Keratinocyte (primary cell): ENCODE data around the gene RBM18. TPM values are rescaled to one million over a fixed set of nuclear protein-coding genes. Genes with fewer than 3 reads are reported as not detected.

ENCODE experiments used
- DNase-seq: peaks from one replicate; pipeline ENCODE4 v3.0.0-alpha.2; 2011; ENCODE audit warnings: low read depth, missing footprints, low spot score
- FAIRE-seq: peaks from 2 replicates; lab custom pipeline; 2011; peaks lifted over from hg19 to GRCh38; lab: Jason Lieb, UNC
- H2AFZ ChIP-seq: 2 replicates; pipeline ENCODE4 v1.6.0; 2012; ENCODE audit warnings: low read length, control low read depth, inconsistent platforms; ENCODE audit not compliant: control insufficient read depth
- H3K27ac ChIP-seq: 2 replicates; pipeline ENCODE4 v1.5.1; 2011; ENCODE audit warnings: low read length; ENCODE audit not compliant: control insufficient read depth, insufficient read depth
- H3K27me3 ChIP-seq: 3 replicates; pipeline ENCODE4 v1.6.0; 2011; ENCODE audit warnings: low read length; ENCODE audit not compliant: control insufficient read depth, insufficient read depth; ENCODE audit errors: extremely low read depth
- H3K36me3 ChIP-seq, 2 experiments: 2 replicates in 1 of 2; 3 replicates in 1 of 2; pipeline ENCODE4 v1.5.1; 2011; ENCODE audit warnings: low read length in 2 of 2, mild to moderate bottlenecking in 1 of 2; ENCODE audit not compliant: control insufficient read depth in 2 of 2, insufficient read depth in 2 of 2; ENCODE audit errors: extremely low read depth in 1 of 2
- H3K4me1 ChIP-seq: 3 replicates; pipeline ENCODE4 v1.5.1; 2011; ENCODE audit warnings: low read length; ENCODE audit not compliant: control insufficient read depth, insufficient read depth; ENCODE audit errors: extremely low read depth
- H3K4me2 ChIP-seq: 3 replicates; pipeline ENCODE4 v1.6.0; 2011; ENCODE audit warnings: low read depth, low read length; ENCODE audit not compliant: control insufficient read depth, insufficient read depth; ENCODE audit errors: extremely low read depth
- H3K4me3 ChIP-seq, 3 experiments: fragments of 200-600 bp in 1 of 3; sonication (generic) in 1 of 3; 2 replicates in 2 of 3; 3 replicates in 1 of 3; pipeline ENCODE4 v1.5.1; 2011 to 2016; ENCODE audit warnings: low read length in 3 of 3, mild to moderate bottlenecking in 3 of 3, control low read depth in 2 of 3, inconsistent platforms in 1 of 3, low read depth in 1 of 3, mixed read lengths in 1 of 3, mixed run types in 1 of 3, moderate library complexity in 1 of 3; ENCODE audit not compliant: control insufficient read depth in 2 of 3, insufficient read depth in 2 of 3; ENCODE audit errors: extremely low read depth in 1 of 3
- H3K79me2 ChIP-seq: 2 replicates; pipeline ENCODE4 v1.6.0; 2012; ENCODE audit warnings: low read length; ENCODE audit not compliant: control insufficient read depth, insufficient read depth
- H3K9ac ChIP-seq: 3 replicates; pipeline ENCODE4 v1.6.0; 2011; ENCODE audit warnings: low read length; ENCODE audit not compliant: control insufficient read depth, insufficient read depth; ENCODE audit errors: extremely low read depth
- H3K9me1 ChIP-seq: 3 replicates; pipeline ENCODE4 v1.6.0; 2011; ENCODE audit warnings: low read length; ENCODE audit not compliant: control insufficient read depth, insufficient read depth; ENCODE audit errors: extremely low read depth
- H3K9me3 ChIP-seq: 2 replicates; pipeline ENCODE4 v1.5.1; 2012; ENCODE audit warnings: low read depth, low read length; ENCODE audit not compliant: control insufficient read depth
- H4K20me1 ChIP-seq: 3 replicates; pipeline ENCODE4 v1.6.0; 2011; ENCODE audit warnings: low read length; ENCODE audit not compliant: control insufficient read depth, insufficient read depth; ENCODE audit errors: extremely low read depth
- EZH2 ChIP-seq: IDR thresholded peaks from one replicate; pipeline ENCODE4 v1.6.1; 2012; ENCODE audit warnings: inconsistent platforms, mild to moderate bottlenecking, low read length, moderate library complexity
- dilution Hi-C: fragments of 300-500 bp; cut with MboI; formaldehyde crosslinking; loops from one replicate; pipeline ENCODE4 v1.7.0; 2020; ENCODE audit warnings: low sequenced_read_pairs; ENCODE audit not compliant: extremely low pct_ligation_motif_present
- polyA plus RNA-seq, 5 experiments: library from polyadenylated mRNA; depleted of rRNA in 3 of 5; stranded (reverse) in 3 of 5; stranded (forward) in 1 of 5; unstranded in 1 of 5; fragments of >200 nt; gene quantifications; 1 replicate in 1 of 5; 2 replicates in 3 of 5; 3 replicates in 1 of 5; pipeline versions ENCODE4 v1.2.1 to v1.2.3, GENCODE V29; 2011 to 2012; ENCODE audit warnings: missing spikeins in 2 of 5, low read depth in 1 of 5, low replicate concordance in 1 of 5
- TF ChIP-seq, protein P1 (sequence below), 3 experiments: IDR thresholded peaks in 1 of 3; conservative IDR thresholded peaks in 1 of 3; optimal IDR thresholded peaks in 1 of 3; 2 replicates in 2 of 3; 3 replicates in 1 of 3; pipeline versions ENCODE3 to v1.5.1; 2011; ENCODE audit warnings: low read length in 3 of 3, mild to moderate bottlenecking in 3 of 3, moderate library complexity in 2 of 3, control low read depth in 1 of 3, inconsistent platforms in 1 of 3; ENCODE audit not compliant: insufficient read depth in 2 of 3; ENCODE audit errors: extremely low read depth in 1 of 3

The RBM18 gene
- polyA plus RNA-seq, 1 donor (not counting 4 experiments of a cell fraction or from before 2014, with no cell fraction given) = 43.4 TPM

DNA sequence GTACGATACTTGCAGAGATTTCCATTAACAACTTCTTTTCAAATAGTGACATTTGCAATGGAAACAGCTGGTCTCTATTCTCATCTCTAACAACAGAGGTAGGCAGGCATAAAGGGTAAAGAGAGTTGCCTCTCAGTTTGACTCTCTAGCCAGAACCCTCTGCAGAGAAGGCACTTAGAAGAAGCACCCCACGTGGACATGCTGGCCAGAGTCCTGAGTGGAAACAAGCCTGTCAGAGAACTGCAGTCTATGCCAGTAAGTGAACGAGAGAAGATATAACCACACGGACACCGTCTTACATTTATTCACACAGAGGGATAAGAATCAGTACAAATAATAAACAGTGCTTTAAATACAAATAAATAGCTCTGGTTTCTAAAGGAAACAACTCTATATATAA lies 24.9 kb downstream of the RBM18 start:
- peaks cover 11 to 12% of the 10 kb centered on the region in 2 experiments for H3K36me3 ChIP-seq
- H3K9me1 ChIP-seq = no peaks in the 10 kb centered on the region
- dilution Hi-C loops = no loop called here
- no peak overlapping the region for H3K4me3 ChIP-seq
- no peak overlapping the region for H2AFZ ChIP-seq
- H3K4me1 ChIP-seq = no peaks in the 10 kb centered on the region
- H3K9me3 ChIP-seq = no peaks in the 10 kb centered on the region
- H3K79me2 ChIP-seq = no peaks in the 10 kb centered on the region
- no peak overlapping the region for H3K27ac ChIP-seq
- no peak for FAIRE-seq
- H3K4me2 ChIP-seq = no peak overlapping the region
- no peak for DNase-seq
- no peak overlapping the region for H3K9ac ChIP-seq
- no peaks in the 10 kb centered on the region for H3K27me3 ChIP-seq
- TF ChIP-seq EZH2 = no peak
- TF ChIP-seq, protein P1, sequence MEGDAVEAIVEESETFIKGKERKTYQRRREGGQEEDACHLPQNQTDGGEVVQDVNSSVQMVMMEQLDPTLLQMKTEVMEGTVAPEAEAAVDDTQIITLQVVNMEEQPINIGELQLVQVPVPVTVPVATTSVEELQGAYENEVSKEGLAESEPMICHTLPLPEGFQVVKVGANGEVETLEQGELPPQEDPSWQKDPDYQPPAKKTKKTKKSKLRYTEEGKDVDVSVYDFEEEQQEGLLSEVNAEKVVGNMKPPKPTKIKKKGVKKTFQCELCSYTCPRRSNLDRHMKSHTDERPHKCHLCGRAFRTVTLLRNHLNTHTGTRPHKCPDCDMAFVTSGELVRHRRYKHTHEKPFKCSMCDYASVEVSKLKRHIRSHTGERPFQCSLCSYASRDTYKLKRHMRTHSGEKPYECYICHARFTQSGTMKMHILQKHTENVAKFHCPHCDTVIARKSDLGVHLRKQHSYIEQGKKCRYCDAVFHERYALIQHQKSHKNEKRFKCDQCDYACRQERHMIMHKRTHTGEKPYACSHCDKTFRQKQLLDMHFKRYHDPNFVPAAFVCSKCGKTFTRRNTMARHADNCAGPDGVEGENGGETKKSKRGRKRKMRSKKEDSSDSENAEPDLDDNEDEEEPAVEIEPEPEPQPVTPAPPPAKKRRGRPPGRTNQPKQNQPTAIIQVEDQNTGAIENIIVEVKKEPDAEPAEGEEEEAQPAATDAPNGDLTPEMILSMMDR (optimal IDR thresholded peaks at IDR 0.05 in 1 of 3, IDR thresholded peaks at IDR 0.05 in 1 of 3, conservative IDR thresholded peaks at IDR 0.05 in 1 of 3; ENCODE audit: extremely low read depth in 1 of 3, insufficient read depth in 2 of 3, low read length in 3 of 3) = no peak
- H4K20me1 ChIP-seq = no peaks in the 10 kb centered on the region

DNA sequence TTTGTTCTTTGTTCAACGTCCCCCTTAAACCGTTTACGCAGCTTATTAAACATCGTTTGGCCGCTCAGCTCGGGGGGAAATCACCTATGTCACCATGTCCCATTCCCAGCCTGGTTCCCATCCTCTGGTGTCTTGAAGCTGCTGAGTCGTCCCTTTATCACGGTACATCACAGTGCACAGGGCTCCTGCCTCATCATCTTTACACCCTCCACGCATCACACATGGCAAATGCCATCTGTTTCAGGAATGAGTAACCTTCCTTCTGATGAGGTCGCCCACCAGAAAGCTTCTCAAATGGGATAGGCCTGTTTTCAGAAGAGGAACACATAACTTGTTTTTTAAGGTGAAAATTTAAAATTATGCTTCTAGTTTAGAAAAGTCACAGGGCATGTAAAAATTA lies 28.0 kb downstream of the RBM18 start:
- Histone ChIP-seq H3K4me1 (no peaks in the 10 kb centered on the region), H3K9me1 (no peaks in the 10 kb centered on the region), H3K36me3 (peaks cover 3 to 6% of the 10 kb centered on the region in 2 experiments), H3K27me3 (peaks cover 15% of the 10 kb centered on the region), H3K9ac (no peak overlapping the region), H2AFZ (no peak overlapping the region), H3K9me3 (no peaks in the 10 kb centered on the region), H3K4me2 (no peak overlapping the region), H3K79me2 (no peaks in the 10 kb centered on the region), H3K27ac (no peak overlapping the region), H4K20me1 (no peaks in the 10 kb centered on the region), H3K4me3 (no peak overlapping the region)
- TF ChIP-seq, protein P1 (optimal IDR thresholded peaks at IDR 0.05 in 1 of 3, IDR thresholded peaks at IDR 0.05 in 1 of 3, conservative IDR thresholded peaks at IDR 0.05 in 1 of 3; ENCODE audit: extremely low read depth in 1 of 3, insufficient read depth in 2 of 3, low read length in 3 of 3) = no peak
- no peak for TF ChIP-seq EZH2
- dilution Hi-C loops = no loop called here
- no peak for FAIRE-seq
- DNase-seq = no peak
